GM19438 (cell line): Measurements from ENCODE around the gene NFAT5.

ENCODE experiments used
- ATAC-seq: cut with Tn5 transposase; IDR thresholded peaks from one replicate; pipeline ENCODE4 v1.9.1; 2021; ENCODE audit warnings: low read depth; ENCODE audit not compliant: unreplicated experiment

NFAT5 gene

GRCh38 chr16:69699915-69700314, 134.1 kb downstream of the NFAT5 start:
- ATAC-seq, result no peak

DNA sequence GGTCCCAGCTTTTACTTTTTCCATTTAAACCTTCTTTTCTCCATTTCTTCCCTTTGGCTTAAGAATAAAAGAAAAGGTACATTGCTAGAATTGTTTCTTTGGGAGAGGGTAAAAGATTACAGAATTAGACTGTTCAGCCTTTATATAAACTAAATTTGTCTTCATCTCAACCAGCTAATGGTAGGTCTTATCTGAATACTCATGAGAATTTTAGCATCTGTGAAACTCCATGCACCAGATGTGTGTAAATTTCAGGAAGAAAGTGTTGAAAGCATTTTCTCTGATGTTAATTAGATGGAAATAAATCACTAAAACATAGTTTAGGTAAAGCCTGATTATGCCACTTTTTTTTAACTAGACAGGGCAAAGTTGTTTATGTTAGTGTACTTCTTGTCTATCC, 135.7 kb downstream of the NFAT5 start:
- ATAC-seq, result no peak

GRCh38 chr16:69701866-69702265, 136.1 kb downstream of the NFAT5 start:
- ATAC-seq, result no peak

DNA sequence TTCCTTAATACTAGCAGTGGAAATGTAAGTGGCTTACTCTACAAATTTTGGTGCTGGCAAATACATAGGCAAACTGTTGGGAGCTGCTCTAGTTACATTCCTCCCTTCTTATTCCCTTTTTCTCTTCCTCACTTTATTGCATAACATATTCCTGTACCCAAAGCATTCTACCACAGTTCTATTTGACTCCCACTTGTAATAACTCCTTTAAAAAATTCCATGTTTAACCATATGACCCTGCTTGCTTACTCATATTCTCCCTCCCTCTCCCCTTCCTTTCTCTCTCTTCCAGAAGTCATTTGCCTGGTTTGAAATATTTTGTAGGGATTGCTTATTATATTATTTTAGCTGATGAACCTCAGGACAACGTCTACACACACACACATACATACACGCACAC, 137.9 kb downstream of the NFAT5 start:
- no peak for ATAC-seq

GRCh38 chr16:69706256-69706974, 140.6 kb downstream of the NFAT5 start:
- no peak for ATAC-seq

- no peak for ATAC-seq
Measured at GRCh38 chr16:69706975-69707340, 141.2 kb downstream of the NFAT5 start.

DNA sequence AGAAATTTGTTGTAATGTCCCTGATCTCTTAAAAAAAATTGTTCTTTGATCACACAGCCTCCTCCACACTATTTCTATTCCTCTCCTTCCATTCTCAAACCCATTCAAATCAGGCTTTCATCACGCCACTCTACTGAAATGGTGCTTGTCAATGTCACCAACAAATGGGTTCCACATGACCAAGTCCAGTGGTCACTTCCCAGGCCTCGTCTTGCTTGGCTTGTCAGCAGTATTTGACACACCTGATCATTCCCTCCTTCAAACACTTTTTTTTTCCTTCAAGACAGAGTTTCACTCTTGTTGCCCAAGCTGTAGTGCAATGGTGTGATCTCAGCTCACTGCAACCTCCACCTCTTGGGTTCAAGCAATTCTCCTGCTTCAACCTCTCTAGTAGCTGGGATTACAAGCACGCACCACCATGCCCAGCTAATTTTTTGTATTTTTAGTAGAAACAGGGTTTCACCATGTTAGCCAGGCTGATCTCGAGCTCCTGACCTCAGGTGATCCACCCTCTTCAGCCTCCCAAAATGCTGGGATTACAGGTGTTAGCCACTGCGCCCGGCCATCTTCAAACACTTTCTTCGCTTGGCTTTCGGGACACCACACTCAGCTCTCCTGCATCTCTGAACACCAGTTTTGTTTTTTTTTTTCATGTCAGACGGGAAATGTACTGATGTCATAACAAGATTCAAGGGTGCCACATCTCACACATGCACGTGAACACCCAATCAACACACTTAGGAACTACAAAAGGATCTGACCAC, 142.3 kb downstream of the NFAT5 start:
- no peak for ATAC-seq

GRCh38 chr16:69709456-69710084, 143.8 kb downstream of the NFAT5 start:
- ATAC-seq, result no peak

GRCh38 chr16:69711115-69711740, 145.5 kb downstream of the NFAT5 start:
- ATAC-seq, result no peak

- no peak for ATAC-seq
Measured at GRCh38 chr16:69712277-69712676, 146.5 kb downstream of the NFAT5 start.

DNA sequence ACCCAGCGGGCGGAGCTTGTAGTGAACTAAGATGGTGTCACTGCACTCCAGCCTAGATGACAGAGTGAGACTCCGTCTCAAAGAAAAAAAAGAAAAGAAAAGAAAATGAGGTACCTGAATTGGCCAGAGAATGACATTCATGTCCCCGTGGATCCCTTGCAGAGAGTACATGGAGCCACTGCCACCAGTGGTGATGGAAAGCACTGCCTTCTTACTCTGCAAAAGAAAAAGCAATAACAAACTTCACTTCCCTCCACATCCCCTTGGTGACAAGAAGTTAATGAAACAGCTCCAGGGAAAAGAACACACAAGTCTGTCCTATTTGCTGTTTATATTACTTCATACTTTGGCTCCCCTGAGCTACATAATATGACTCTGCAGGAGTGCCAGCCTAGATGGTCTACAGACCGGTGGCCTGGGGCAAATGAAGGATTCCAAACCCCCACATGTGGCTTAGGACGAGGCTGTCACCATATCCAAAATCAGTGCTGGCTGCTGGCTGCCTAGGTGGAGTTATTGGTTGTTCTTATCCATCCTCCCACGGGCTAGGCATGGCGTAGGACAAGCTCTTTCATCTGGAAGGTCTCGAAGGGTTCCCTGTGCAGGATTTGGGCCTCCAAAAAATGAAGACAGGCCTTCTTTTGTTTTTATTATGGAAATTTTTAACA, 147.3 kb downstream of the NFAT5 start:
- no peak for ATAC-seq

DNA sequence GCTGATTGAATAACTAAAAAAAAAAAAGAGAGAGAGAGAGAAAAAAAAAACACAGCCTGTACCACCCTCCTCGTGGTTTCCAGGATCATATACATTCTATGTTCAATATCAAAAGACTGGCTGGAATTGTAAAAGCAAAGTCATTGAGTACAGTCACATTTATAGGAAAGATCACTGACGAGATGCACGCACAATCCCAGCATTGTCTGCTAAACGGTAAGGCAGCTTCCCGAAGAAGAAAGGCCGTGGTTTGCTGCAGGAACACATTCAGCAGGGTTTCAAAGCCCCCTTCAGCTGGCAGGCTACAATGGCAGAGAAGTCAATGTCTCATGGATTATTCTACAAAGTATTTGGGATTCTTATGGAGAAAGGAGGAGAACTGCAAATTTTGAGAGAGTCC, 151.3 kb downstream of the NFAT5 start:
- no peak for ATAC-seq

DNA sequence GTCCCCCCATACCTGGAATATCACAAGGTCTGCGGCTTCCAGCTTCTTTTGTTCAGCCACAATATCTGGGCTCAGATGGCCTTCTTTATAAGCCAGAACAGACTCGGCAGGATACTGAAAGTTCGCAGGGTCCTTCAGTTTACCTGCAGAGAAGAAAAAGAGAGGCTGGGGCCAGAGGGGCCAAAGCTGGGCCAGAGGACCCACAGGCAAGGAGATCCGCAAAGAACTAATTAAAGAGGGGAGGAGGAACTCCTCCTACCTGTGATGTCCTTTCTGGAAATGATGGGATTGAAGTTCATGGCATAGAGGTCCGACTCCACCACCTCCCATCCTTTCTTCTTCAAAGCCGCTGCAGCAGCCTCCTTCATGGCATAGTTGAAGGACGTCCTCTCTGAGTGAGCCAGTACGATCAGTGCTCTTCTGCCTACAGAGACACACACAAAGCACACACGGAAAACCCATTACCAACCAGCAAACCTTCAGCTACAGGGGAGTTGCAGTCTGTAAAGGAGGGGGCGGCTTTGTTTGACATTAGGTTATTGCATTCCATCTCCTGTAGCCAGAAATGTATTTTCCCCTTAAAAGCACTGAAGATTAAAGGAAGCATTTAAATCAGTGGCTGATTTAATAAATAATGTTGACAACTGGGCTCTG, 152.5 kb downstream of the NFAT5 start:
- ATAC-seq, result no peak

DNA sequence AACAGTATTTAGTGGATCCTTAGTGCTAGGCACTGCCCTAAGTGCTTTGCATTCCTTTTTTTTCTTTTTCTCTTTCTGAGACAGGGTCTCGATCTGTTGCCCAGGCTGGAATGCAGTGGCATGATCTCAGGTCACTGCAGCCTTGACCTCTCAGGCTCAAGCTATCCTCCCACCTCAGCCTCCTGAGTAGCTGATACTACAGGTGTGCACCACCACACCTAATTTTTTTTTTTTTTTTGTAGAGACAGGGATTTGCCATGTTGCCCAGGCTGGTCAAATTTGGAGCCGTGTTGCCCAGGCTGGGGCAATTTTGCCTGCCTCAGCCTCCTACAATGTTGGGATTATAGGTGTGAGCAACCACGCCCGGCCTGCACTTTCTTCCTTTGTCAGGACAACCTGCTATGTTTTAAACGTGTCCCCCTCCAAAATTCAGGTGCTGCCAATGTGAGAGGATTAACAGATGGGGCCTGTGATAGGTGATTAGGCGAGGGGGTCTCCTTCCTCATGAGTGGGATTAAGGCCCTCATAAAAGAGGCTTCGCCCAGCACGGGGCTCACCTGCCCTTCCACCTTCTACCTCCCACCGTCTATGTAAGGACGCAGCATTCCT, 155.2 kb downstream of the NFAT5 start:
- no peak for ATAC-seq

GRCh38 chr16:69721441-69721957, 155.7 kb downstream of the NFAT5 start:
- no peak for ATAC-seq

GRCh38 chr16:69724414-69724873, 158.7 kb downstream of the NFAT5 start:
- no peak for ATAC-seq

DNA sequence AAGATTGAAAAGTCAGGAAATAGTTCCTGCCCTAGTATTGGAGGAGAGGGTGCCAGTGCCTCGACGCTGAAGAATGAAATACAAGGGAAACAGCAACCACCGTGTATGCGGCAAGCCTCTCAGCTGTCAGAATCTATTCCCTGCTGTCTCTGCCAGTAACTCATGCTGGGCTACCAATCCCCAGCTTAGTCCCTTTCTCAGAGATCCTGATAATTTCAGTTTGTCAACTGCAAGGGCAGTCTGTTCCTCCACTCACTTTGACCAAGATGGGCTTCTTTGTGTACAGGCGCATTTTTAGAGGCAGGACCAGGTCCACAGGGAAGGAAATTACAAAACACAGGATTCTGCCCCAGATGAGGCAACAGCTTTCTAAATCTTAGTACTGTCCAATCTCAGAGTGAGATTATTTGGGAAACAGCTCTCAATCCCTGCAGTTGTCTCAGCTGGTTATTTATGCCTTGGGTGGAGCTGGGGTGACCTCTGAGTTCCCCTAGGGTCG, 159.3 kb downstream of the NFAT5 start:
- no peak for ATAC-seq

- ATAC-seq, result no peak
Measured at GRCh38 chr16:69725480-69726312, 159.9 kb downstream of the NFAT5 start.
